CD1c-positive myeloid dendritic cell (primary cell): ENCODE measurements around the gene WDR44.
"Not testable (repeated sequence)": the region's sequence is repeated elsewhere in the genome, so short reads cannot be mapped to it uniquely, and the experiment has no call there.

Experiments
- DNase-seq: peaks from one replicate; pipeline ENCODE4 v3.0.0-alpha.2; 2016; ENCODE audit errors: extremely low spot score

WDR44 gene

GRCh38 chrX:118356154-118356701, 10.3 kb downstream of the WDR44 start:
- DNase-seq, result no peak

GRCh38 chrX:118360429-118361125, 14.7 kb downstream of the WDR44 start:
- DNase-seq, result no peak

GRCh38 chrX:118364261-118364660, 18.4 kb downstream of the WDR44 start:
- DNase-seq, result no peak

- no peak for DNase-seq
Observed at GRCh38 chrX:118367338-118367737, 21.4 kb downstream of the WDR44 start.

GRCh38 chrX:118368398-118368797, 22.5 kb downstream of the WDR44 start:
- DNase-seq, result no peak

- no peak for DNase-seq
Observed at GRCh38 chrX:118370921-118371624, 25.2 kb downstream of the WDR44 start.

GRCh38 chrX:118373538-118373937, 27.6 kb downstream of the WDR44 start:
- no peak for DNase-seq

GRCh38 chrX:118383120-118383519, 37.2 kb downstream of the WDR44 start:
- no peak for DNase-seq

GRCh38 chrX:118392716-118393115, 46.8 kb downstream of the WDR44 start:
- no peak for DNase-seq

- DNase-seq, result no peak
Observed at GRCh38 chrX:118396113-118396512, 50.2 kb downstream of the WDR44 start.

- DNase-seq, result no peak
Observed at GRCh38 chrX:118418811-118419251, 72.9 kb downstream of the WDR44 start.

GRCh38 chrX:118420462-118420861, 74.6 kb downstream of the WDR44 start:
- no peak for DNase-seq

GRCh38 chrX:118423558-118423957, 77.7 kb downstream of the WDR44 start:
- no peak for DNase-seq

GRCh38 chrX:118432799-118433198, 86.9 kb downstream of the WDR44 start:
- DNase-seq, result no peak

GRCh38 chrX:118437283-118437682, 91.4 kb downstream of the WDR44 start:
- DNase-seq, result no peak

GRCh38 chrX:118448273-118448783, 102.4 kb downstream of the WDR44 start:
- no peak for DNase-seq

GRCh38 chrX:118455013-118455412, 109.1 kb downstream of the WDR44 start:
- DNase-seq, result no peak

GRCh38 chrX:118459494-118459893, 113.6 kb downstream of the WDR44 start:
- peak; percentile 22 for DNase-seq

GRCh38 chrX:118464501-118464900, 118.6 kb downstream of the WDR44 start:
- peak; percentile 24 for DNase-seq

GRCh38 chrX:118468122-118468521, 122.2 kb downstream of the WDR44 start:
- no peak for DNase-seq

- DNase-seq, result not testable (repeated sequence)
Observed at GRCh38 chrX:118470721-118471347, 124.9 kb downstream of the WDR44 start.

GRCh38 chrX:118474586-118474985, 128.7 kb downstream of the WDR44 start:
- no peak for DNase-seq
